Thoracic aorta (tissue), 2 donors: ENCODE results near the gene TCTN3. TPM values are rescaled to one million over a fixed set of nuclear protein-coding genes. Genes with fewer than 3 reads are reported as not detected.

Experiments used
- ATAC-seq: fragments of 150-250 bp; one replicate; pipeline ENCODE4 v1.8.0; 2017; ENCODE audit warnings: low read depth; ENCODE audit not compliant: insufficient number of reproducible peaks, low FRiP score
- DNase-seq: peaks from one replicate; pipeline ENCODE4 v3.0.0-alpha.2; 2020; ENCODE audit warnings: low spot score
- H3K27ac ChIP-seq, 2 donors: fragments of 200-600 bp; sonication (generic); 1 replicate in 1 of 2; 2 replicates in 1 of 2; pipeline ENCODE4 v1.5.1; 2016; ENCODE audit warnings: mild to moderate bottlenecking in 2 of 2, moderate library complexity in 2 of 2
- H3K27me3 ChIP-seq: fragments of 200-600 bp; sonication (generic); replicated peaks from 2 replicates; pipeline ENCODE4 v1.6.0; 2016; ENCODE audit warnings: mild to moderate bottlenecking; ENCODE audit not compliant: insufficient read depth
- H3K36me3 ChIP-seq: fragments of 200-600 bp; sonication (generic); one replicate; pipeline ENCODE4 v1.5.1; 2016
- H3K4me1 ChIP-seq, 2 donors: fragments of 200-600 bp; sonication (generic); 1 replicate in 1 of 2; 2 replicates in 1 of 2; pipeline versions ENCODE4 v1.5.1 to v1.6.0; 2016; ENCODE audit warnings: low read depth in 2 of 2, mild to moderate bottlenecking in 1 of 2; ENCODE audit not compliant: control insufficient read depth in 1 of 2
- H3K4me3 ChIP-seq: fragments of 200-600 bp; sonication (generic); 2 replicates; pipeline ENCODE4 v1.5.1; 2016; ENCODE audit warnings: mild to moderate bottlenecking
- H3K9me3 ChIP-seq: fragments of 200-600 bp; sonication (generic); 2 replicates; pipeline ENCODE4 v1.5.1; 2016
- total RNA-seq, 2 donors: library from RNA; depleted of rRNA; stranded (reverse); fragments of >200 nt; gene quantifications; one replicate each; pipeline versions ENCODE4 v1.1.0 to v1.2.3, GENCODE V29; 2016
- TF ChIP-seq, protein P1 (sequence below): fragments of 200-600 bp; sonication (generic); IDR thresholded peaks from one replicate; pipeline ENCODE4 v1.5.1; 2019; ENCODE audit warnings: antibody characterized with exemption

The TCTN3 gene
- total RNA-seq, 2 donors from 2014 or later: 10.3 to 25.3 TPM

DNA sequence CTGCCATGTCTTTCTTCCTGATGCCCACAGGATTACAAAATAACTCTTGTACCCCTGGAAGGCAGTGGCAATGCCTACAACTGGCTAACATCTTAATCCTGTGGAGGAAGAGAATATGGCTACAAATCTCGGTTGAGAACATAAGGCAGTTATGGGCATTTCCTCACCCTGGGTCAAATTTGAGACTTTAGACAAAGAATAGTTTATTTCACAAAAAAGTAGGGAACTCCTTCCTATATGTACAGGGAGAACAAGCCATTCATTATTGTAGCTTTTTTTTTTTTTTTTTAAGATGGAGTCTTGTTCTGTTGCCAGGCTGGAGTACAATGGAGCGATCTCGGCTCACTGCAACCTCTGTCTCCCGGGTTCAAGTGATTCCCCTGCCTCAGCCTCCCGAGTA is 39.8 kb downstream of the TCTN3 start:
- no peak overlapping the region for H3K27ac ChIP-seq
- H3K36me3 ChIP-seq: peaks cover 11% of the 10 kb centered on the region
- no peaks in the 10 kb centered on the region for H3K27me3 ChIP-seq
- no peaks in the 10 kb centered on the region for H3K9me3 ChIP-seq
- TF ChIP-seq, protein P1, sequence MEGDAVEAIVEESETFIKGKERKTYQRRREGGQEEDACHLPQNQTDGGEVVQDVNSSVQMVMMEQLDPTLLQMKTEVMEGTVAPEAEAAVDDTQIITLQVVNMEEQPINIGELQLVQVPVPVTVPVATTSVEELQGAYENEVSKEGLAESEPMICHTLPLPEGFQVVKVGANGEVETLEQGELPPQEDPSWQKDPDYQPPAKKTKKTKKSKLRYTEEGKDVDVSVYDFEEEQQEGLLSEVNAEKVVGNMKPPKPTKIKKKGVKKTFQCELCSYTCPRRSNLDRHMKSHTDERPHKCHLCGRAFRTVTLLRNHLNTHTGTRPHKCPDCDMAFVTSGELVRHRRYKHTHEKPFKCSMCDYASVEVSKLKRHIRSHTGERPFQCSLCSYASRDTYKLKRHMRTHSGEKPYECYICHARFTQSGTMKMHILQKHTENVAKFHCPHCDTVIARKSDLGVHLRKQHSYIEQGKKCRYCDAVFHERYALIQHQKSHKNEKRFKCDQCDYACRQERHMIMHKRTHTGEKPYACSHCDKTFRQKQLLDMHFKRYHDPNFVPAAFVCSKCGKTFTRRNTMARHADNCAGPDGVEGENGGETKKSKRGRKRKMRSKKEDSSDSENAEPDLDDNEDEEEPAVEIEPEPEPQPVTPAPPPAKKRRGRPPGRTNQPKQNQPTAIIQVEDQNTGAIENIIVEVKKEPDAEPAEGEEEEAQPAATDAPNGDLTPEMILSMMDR: no peak
- DNase-seq (no peak), ATAC-seq (no peak)
- no peak overlapping the region for H3K4me3 ChIP-seq
- peaks cover 5 to 16% of the 10 kb centered on the region in 2 donors for H3K4me1 ChIP-seq

DNA sequence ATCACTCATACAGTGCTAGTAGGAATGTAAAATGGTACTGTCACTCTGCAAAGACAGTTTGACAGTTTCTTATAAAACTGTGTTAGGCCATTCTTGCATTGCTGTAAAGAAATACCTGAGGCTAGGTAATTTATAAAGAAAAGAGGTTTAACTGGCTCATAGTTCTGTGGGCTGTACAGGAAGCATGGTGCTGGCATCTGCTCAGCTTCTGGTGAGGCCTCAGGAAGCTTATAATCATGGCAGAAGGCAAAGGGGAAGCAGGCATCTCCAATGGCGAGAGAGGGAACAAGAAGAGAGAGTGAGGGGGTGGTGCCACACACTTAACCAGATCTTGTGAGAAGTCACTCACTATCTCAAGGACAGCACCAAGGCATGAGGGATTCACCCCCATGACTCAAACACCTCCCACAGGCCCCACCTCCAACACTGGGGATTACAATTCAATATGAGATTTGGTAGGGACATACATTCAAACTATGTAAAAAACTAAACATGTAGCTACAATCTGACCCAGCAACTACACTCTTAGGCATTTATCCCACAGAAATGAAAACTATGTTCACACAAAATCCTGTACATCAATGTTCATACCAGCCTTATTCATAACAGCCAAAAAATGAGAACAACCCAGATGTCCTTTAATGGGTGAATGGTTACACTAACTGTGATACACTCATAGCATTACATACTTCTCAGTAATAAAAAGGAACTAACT is 42.2 kb downstream of the TCTN3 start:
- Histone ChIP-seq H3K36me3 (peaks cover 18% of the 10 kb centered on the region), H3K27ac (no peak overlapping the region), H3K4me3 (no peak overlapping the region), H3K27me3 (no peaks in the 10 kb centered on the region), H3K4me1 (peaks cover 0 to 16% of the 10 kb centered on the region in 2 donors), H3K9me3 (no peaks in the 10 kb centered on the region)
- ATAC-seq: no peak
- TF ChIP-seq, protein P1: no peak
- no peak for DNase-seq

DNA sequence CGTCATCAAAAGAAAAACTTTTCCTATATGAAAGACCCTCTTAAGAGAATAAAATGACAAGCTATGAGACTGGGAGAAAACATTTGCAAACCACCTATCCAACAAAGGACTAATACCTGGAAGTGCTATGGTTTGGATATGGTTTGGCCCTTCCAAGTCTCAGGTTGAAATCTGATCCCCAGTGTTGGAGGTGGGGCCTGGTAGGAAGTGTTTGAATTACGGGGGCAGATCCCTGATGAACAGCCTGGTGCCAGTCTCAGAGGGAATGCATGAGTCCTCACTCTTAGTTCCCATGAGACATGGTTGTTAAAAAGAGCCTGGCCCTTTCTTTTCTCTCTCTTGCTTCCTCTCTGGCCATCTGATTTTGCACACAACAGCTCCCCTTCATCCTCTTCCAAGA is 43.5 kb downstream of the TCTN3 start:
- Histone ChIP-seq H3K4me1 (peaks cover 0 to 10% of the 10 kb centered on the region in 2 donors), H3K27ac (no peak overlapping the region), H3K9me3 (no peaks in the 10 kb centered on the region), H3K4me3 (no peak overlapping the region), H3K36me3 (peaks cover 21% of the 10 kb centered on the region), H3K27me3 (no peaks in the 10 kb centered on the region)
- ATAC-seq (no peak), DNase-seq (no peak)
- TF ChIP-seq, protein P1: no peak

DNA sequence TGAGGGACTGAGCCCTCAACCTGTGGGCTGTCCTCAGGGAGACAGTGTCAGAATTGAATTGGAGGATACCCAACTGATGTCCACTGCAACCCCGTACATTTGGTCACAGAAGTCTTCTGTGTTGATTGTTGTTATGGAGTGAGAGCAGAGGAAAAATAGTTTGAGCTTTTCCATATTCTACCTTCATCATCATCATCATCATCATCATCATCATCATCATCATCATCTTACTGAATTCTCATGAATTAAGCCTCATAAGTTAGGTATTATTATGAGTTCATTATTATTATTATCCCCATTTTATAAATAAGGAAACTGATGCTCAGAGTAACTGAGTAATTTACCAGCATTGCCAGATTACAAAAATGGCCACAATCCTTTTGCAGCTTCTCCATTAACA is 45.6 kb downstream of the TCTN3 start:
- Histone ChIP-seq H3K27ac (no peak overlapping the region), H3K9me3 (no peaks in the 10 kb centered on the region), H3K4me3 (no peak overlapping the region), H3K36me3 (peaks cover 21% of the 10 kb centered on the region), H3K4me1 (no peaks in the 10 kb centered on the region), H3K27me3 (no peaks in the 10 kb centered on the region)
- TF ChIP-seq, protein P1: no peak
- DNase-seq (no peak), ATAC-seq (no peak)

DNA sequence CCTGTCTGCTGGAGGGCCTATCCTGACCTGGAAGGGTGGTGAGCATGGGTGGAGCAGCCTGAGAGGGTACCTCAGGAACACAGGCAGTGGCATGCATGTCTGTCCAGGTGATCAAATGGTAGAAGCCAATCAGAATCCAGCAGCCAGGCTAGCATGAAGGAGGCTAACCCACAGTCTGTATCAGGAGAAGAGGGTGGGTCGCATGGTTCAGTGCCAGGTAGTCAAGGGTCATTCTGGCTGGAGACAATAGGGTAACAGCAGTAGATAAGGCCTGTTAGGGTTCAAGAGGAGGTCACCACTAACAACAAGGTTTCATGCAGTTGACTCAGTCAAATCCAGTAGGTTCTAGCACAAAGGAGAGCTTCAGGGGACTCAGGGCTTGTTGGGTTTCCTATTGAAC is 47.6 kb downstream of the TCTN3 start:
- no peaks in the 10 kb centered on the region for H3K4me1 ChIP-seq
- no peak for DNase-seq
- no peaks in the 10 kb centered on the region for H3K27me3 ChIP-seq
- no peaks in the 10 kb centered on the region for H3K9me3 ChIP-seq
- H3K36me3 ChIP-seq: peaks cover 13% of the 10 kb centered on the region
- TF ChIP-seq, protein P1: no peak
- no peak overlapping the region for H3K4me3 ChIP-seq
- ATAC-seq: no peak
- H3K27ac ChIP-seq: no peak overlapping the region
